Hematopoietic multipotent progenitor cell treated with erythropoietin and hydrocortisone succinate and interleukin-3 and kit ligand, for 4 days (in vitro differentiated cells): ENCODE measurements around the gene C2orf15.
A peak's percentile ranks its signal among the peaks of the same experiment; 100 is the strongest.

Experiments used
- DNase-seq: peaks from one replicate; pipeline ENCODE4 v3.0.0-alpha.2; 2015

C2orf15 gene

GRCh38 chr2:99141110-99142108 is at the start of gene C2orf15:
TSS of gene C2orf15 (plus strand) at chr2:99141707. CDS start at chr2:99150559, 8,852 bp downstream.
- peak; percentile 97 for DNase-seq

- DNase-seq: no peak
Observed at GRCh38 chr2:99096728-99097127, 44.8 kb upstream of the C2orf15 start.

GRCh38 chr2:99101697-99102096 is 39.8 kb upstream of the C2orf15 start:
- DNase-seq: peak; percentile 61

- DNase-seq: peak; percentile 45
Observed at GRCh38 chr2:99104006-99104405, 37.5 kb upstream of the C2orf15 start.

- DNase-seq: peak; percentile 76
Observed at GRCh38 chr2:99106913-99107312, 34.6 kb upstream of the C2orf15 start.

- no peak for DNase-seq
Observed at GRCh38 chr2:99111236-99111635, 30.3 kb upstream of the C2orf15 start.

- DNase-seq: no peak
Observed at GRCh38 chr2:99111945-99112344, 29.6 kb upstream of the C2orf15 start.

GRCh38 chr2:99112617-99113016 is 28.9 kb upstream of the C2orf15 start:
- DNase-seq: no peak

GRCh38 chr2:99127981-99128380 is 13.5 kb upstream of the C2orf15 start:
- DNase-seq: no peak

GRCh38 chr2:99135044-99135556 is 6.4 kb upstream of the C2orf15 start:
- DNase-seq: peak; percentile 77

GRCh38 chr2:99139003-99139402 is 2.5 kb upstream of the C2orf15 start:
- no peak for DNase-seq

- DNase-seq: no peak
Observed at GRCh38 chr2:99140056-99140859, 1.2 kb upstream of the C2orf15 start.

- DNase-seq: peak; percentile 60
Observed at GRCh38 chr2:99140860-99141109, 722 bp upstream of the C2orf15 start.

- peak; percentile 62 for DNase-seq
Observed at GRCh38 chr2:99150706-99151105, 9.2 kb downstream of the C2orf15 start.

GRCh38 chr2:99152199-99152895 is 10.8 kb downstream of the C2orf15 start:
- no peak for DNase-seq

GRCh38 chr2:99153921-99154604 is 12.6 kb downstream of the C2orf15 start:
- DNase-seq: no peak

- peak; percentile 97 for DNase-seq
Observed at GRCh38 chr2:99154643-99155536, 13.4 kb downstream of the C2orf15 start, which contains the start of the genes LIPT1 and TSGA10. TSS of gene LIPT1 (plus strand) at chr2:99154967. CDS start at chr2:99161958, 6,991 bp downstream. TSS of gene TSGA10 (minus strand) at chr2:99154942. CDS start at chr2:99109439, 45,503 bp downstream.

GRCh38 chr2:99156891-99157290 is 15.4 kb downstream of the C2orf15 start:
- DNase-seq: no peak

- DNase-seq: no peak
Observed at GRCh38 chr2:99158599-99158998, 17.1 kb downstream of the C2orf15 start.

GRCh38 chr2:99159594-99159993 is 18.1 kb downstream of the C2orf15 start:
- DNase-seq: no peak

- no peak for DNase-seq
Observed at GRCh38 chr2:99166218-99166617, 24.7 kb downstream of the C2orf15 start.
